Activated naive CD4-positive, alpha-beta T cell treated with anti-CD3 and anti-CD28 coated beads, Interleukin-2, amount 10 ng/mL, durations not matched to agents 5 hours and 36 hours (primary cell): ENCODE data around the gene COX6B2. TPM values are rescaled to one million over a fixed set of nuclear protein-coding genes. Genes with fewer than 3 reads are reported as not detected.

Source experiments
- total RNA-seq, 2 experiments: library from RNA; stranded (reverse); gene quantifications; one replicate each; pipeline ENCODE4 v1.2.3, GENCODE V29; 2021

Gene COX6B2, protein sequence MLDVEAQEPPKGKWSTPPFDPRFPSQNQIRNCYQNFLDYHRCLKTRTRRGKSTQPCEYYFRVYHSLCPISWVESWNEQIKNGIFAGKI
- total RNA-seq, result under 1 TPM in 1 of 2 experiments, not detected in 1; 0.14 TPM

DNA sequence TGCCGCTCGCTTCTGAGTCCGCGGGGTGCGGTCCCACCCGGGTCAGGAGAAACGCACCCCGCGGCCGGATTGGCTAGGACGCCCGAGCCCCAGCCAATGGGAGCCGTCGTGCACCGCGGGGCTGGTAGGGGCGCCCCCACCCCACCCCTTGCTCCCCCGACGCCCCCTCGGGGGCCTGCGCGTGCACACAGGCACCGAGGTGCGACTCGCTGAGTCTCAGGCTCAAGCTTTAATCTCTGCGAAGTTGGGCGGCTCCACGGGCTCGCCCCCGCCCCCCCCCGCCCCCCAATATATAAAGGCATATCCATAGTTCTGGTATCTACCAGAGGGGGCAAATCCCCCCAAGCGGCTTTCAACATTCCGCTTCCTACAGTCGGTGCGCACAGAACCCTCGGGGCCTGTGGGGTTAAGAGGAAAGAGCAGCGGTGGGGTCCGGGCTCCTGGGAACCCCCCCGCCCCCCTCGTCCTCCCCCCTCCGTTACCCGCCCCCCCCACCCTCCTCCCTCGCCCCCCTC is at the start of gene COX6B2:
TSS of gene COX6B2 (minus strand) at position 22 of the 515 bp plus-strand sequence. CDS start 198 bp downstream, outside the sequence.

DNA sequence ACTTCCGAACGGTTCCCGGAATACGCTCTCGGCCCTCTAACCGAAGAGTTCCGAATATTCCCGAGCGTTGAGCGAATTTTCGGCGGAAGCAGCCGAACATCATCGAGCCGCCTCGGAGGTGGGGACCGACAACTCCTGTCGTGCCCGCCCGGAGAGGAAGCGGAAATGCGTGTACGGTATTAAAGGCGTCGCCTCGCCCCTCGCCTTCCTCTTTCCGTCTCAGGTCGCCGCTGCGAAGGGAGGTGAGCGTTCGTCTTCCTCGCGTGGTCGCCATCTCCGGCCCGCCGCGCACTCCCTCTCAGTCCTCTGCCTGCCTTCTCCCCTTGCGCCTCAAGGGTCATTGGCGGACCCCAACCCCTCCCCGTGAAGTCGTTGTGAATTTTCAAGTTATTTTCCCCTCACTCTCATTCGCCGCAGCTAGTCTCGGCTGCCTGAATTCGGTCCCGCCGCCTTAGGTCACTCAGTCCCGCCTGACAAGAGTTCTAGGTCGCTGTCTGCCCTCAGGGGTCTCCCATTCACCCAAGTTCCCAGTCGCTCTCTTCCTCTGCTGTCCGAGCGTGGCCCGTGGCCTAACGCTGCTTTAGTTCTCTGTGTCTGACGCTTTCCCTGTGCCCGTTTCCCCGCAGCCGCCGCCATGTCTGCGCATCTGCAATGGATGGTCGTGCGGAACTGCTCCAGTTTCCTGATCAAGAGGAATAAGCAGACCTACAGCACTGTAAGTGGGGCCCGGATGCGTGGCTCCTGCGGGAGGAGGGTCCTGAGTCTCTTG is 31.4 kb upstream of the COX6B2 start, which contains the start of gene RPL28:
TSS of gene RPL28 (plus strand) at position 209 of the 769 bp plus-strand sequence. CDS start at position 635, 426 bp downstream.

DNA sequence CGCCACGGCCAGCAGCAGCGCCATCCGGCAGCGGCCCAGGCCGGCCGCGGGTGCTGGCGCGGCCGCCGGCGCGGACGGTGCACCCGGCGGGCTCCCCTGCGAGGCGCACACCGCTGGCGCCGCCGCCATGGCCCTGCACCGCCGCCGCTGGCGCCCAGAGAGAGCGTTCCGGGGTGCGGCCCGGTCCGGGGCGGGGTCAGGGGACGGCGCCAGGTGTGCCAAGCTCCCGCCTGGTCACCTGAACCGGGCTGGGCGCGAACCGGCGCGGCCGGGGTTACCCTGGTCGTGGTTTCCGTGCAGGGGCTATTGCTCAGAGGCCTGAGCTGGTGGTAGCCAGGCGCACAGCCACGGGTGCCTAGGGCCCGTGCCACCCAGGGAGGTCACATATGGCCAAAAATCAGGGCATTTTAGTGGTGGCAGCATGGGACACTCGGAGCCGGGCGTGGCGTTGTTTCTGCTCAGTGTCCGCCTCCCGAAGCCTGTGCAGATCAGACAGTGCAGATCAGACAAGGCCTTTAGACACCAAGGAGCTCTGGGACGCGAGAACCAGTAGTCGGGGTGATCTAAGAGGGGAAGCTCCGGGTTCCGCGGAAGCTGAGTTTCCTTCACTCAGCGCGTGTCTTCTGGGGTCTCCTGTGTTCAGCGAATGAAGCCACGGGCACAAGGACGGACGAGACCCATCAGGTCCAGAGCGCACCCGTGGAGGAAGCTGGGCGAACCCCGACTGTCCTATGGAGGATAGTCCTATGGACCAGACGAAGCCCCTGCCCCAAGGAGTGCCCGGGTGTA is 29.8 kb upstream of the COX6B2 start, which contains the start of gene TMEM238:
TSS of gene TMEM238 (minus strand) at position 162 of the 789 bp plus-strand sequence. CDS start at position 129, 33 bp downstream.

DNA sequence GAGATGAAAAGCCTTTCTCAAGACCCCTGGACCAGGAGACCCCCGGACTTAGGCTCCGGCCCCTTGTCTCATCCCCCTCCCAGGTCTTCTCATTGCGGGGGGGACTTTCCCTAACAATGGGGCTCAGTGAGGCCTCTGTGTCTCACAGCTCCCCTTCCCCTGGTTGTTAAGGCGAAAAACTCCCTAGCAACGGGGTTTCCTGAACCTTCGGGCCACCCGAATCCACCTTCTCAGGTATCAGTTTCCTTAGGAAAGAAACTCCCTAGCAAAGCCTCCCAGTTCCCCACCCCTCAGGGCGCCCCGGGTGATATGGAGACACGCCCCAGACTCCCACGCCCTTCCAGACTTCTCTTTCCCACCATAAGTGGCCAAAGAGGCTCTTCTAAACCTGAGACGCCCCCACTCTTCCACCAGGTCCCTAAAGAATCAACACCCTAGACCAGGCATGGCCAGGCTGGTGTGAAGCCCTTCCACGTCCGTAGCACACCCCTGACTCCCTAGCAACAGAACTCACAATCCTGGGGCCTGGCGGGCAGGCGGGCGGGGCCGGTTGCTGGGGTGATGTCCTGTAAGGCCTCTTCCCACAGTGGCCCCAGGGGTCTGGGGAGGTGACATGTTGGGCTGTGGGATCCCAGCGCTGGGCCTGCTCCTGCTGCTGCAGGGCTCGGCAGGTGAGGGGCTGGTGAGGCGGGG is 21.9 kb upstream of the COX6B2 start, which contains the start of gene TMEM190:
TSS of gene TMEM190 (plus strand) at position 586 of the 693 bp plus-strand sequence. CDS start at position 614, 28 bp downstream.

DNA sequence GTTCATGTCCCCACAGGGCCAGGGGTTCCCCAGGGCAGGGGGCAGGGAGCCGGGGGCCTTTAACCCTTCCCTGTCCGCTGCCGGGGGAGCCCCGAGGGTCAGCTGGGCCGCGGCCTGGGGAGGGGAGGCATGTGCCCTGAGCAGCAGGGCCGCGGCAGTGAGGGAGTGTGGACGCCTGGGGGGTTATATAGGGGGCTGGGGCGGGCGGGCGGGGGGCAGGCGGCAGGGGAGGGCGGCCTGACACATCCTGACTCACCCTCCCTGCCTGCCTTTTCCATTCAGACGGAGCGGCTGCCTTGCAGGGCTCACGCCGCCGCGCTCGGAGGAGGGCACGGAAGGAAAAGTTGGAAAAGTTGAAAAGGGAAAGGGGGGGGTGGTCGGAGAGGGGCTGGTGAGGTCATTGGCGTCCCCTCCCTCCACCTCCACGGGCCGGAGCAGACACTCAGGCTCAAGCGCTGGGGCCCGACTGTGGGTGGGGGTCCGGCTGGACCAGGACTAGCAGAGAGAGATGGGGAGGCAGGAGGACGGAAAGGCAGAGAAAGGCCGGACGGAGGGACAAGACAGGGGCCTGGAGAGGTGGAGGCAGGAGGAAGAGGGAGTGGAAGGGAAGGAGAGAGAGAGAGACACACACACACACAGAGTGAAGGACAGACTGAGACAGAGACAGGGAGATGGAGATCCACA is 15.9 kb upstream of the COX6B2 start, which contains the start of gene IL11:
TSS of gene IL11 (minus strand) at position 159 of the 684 bp plus-strand sequence. CDS start at position 6, 153 bp downstream.

DNA sequence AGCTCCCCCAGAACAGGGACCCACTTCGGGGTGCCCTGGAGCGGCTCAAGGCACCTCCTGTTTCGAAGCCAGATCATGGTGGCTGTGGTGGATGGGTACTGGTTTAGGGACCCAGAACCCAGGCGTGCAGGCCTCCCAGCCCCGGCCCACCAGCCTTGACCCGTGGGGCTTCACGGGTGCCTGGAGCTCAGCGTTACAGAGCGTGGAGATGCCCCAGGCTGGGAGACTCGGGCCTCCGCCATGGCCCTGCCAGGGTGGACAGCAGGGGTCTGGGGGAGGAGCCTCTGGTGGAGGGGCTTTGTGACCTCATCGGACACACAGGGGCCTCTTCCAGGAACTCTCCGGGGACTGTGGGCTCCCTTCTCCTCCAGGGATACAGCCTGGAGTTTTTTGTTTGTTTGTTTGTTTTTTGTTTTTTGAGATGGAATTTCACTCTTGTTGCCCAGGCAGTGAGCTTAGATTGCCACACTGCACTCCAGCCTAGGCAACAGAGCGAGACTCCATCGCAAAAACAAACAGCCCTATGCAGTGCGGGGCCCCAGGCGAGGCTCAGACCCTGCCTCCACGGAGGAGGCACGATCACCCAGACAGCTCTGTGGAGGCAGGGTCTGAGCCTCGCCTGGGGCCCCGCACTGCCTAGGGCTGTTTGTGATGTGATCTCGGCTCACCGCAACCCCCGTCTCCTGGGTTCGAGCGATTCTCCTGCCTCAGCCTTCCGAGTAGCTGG is 8.6 kb upstream of the COX6B2 start, which contains the start of gene GARIN5B:
TSS of gene GARIN5B (minus strand) at position 271 of the 727 bp plus-strand sequence. CDS start at position 77, 194 bp downstream.

DNA sequence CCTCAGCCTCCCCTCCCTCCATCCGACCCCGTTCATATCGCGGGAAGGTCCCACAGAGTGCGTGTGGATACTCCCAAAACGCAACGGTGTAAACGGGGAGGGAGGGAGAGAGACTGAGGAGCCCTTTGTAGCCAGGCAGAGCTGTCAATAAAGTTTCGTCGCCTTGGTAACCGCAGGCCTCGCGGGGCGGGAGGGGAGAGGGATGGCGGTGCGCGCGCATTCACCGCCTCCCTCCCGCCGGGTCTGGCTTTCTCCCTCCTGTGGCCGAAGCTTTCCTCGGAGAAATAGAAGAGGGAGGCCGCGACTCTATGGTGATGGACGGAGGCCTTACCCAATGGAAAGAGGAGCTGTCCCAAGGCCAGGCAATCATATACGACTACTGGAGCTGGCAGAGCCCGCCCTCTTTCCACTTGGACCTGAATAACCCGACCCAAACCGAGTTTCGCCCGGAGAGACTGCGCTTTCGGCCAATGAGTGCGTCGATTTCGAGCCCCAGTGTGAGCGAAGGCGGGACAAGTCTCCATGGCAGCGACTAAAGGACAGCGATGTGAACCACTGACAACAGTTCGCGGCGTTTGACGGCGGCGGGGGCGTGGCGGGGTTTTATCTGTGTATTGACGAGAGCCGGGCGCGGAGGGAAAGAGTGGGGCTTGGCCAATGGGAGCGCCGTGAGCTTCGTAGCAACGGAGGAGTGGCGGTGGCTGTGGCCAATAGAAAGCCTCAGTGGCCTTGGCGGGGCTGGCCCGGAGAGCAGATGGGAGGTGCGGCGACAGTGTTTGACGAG is 15.2 kb downstream of the COX6B2 start, which contains the start of gene KMT5C:
TSS of gene KMT5C (plus strand) at position 772 of the 784 bp plus-strand sequence. CDS start 2,061 bp downstream, outside the sequence.

DNA sequence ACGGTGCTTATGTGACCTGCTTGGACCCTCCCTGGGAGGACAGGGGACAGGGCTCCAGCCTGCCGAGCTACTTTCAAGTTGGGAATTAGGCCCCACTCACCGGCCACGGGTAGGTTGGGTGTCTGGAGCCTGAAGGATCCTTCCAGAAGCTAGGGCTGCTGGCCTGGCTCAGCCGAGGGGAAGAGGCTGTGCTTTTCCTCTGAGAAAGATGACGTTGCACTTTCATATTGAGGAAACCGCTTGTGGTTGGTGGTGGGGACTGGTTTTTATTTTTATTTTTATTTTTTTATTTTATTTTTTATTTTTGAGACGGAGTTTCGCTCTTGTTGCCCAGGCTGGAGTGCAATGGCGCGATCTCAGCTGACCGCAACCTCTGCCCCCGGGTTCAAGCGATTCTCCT is 29.3 kb downstream of the COX6B2 start, which contains the start of gene TMEM150B:
TSS of gene TMEM150B (minus strand) at position 170 of the 400 bp plus-strand sequence. CDS start 4,305 bp downstream, outside the sequence.

Other genes starting within 250 kb of the COX6B2 start
- 100 to 1,000 TPM; 135 to 141 TPM for gene PPP1R12C, start 237.1 kb downstream of the COX6B2 start, total RNA-seq
- gene TNNT1, start 205.5 kb downstream of the COX6B2 start, total RNA-seq, result not detected
- not detected for gene TNNI3, start 197.0 kb downstream of the COX6B2 start, total RNA-seq
- gene DNAAF3, start 188.1 kb downstream of the COX6B2 start, total RNA-seq, result not detected
- not detected for gene SYT5, start 174.4 kb downstream of the COX6B2 start, total RNA-seq
- gene PTPRH, start 145.2 kb downstream of the COX6B2 start, total RNA-seq, result not detected
- 10 to 100 TPM; 11.7 to 14.0 TPM for gene TMEM86B, start 126.0 kb downstream of the COX6B2 start, total RNA-seq
- 100 to 1,000 TPM; 179 to 181 TPM for gene PPP6R1, start 95.7 kb downstream of the COX6B2 start, total RNA-seq
- gene HSPBP1, start 74.6 kb downstream of the COX6B2 start, total RNA-seq, result 10 to 100 TPM; 23.0 to 25.5 TPM
- gene BRSK1, start 70.7 kb downstream of the COX6B2 start, total RNA-seq, result 1 to 10 TPM; 4.0 to 5.9 TPM
- gene TMEM150B, start 29.4 kb downstream of the COX6B2 start, total RNA-seq, result under 1 TPM in 1 of 2 experiments, not detected in 1; 0.29 TPM
- 10 to 100 TPM; 24.2 to 25.6 TPM for gene KMT5C, start 14.8 kb downstream of the COX6B2 start, total RNA-seq
- not detected for gene GARIN5B, start 8.5 kb upstream of the COX6B2 start, total RNA-seq
- gene IL11, start 15.7 kb upstream of the COX6B2 start, total RNA-seq, result under 1 TPM; 0.15 to 0.29 TPM
- gene TMEM190, start 22.1 kb upstream of the COX6B2 start, total RNA-seq, result not detected
- gene TMEM238, start 29.6 kb upstream of the COX6B2 start, total RNA-seq, result 10 to 100 TPM; 28.2 to 31.1 TPM
- 1,000 to 10,000 TPM; 3,962 to 3,998 TPM for gene RPL28, start 31.2 kb upstream of the COX6B2 start, total RNA-seq
- 100 to 1,000 TPM; 146 to 148 TPM for gene UBE2S, start 53.1 kb upstream of the COX6B2 start, total RNA-seq
- gene SHISA7, start 88.6 kb upstream of the COX6B2 start, total RNA-seq, result not detected
- 10 to 100 TPM; 15.7 to 16.6 TPM for gene ISOC2, start 106.9 kb upstream of the COX6B2 start, total RNA-seq
- not detected for gene C19orf85, start 110.0 kb upstream of the COX6B2 start, total RNA-seq
- gene ZNF628, start 121.9 kb upstream of the COX6B2 start, total RNA-seq, result 10 to 100 TPM in 1 of 2 experiments, 1 to 10 TPM in 1; 8.2 to 11.3 TPM
- gene NAT14, start 130.5 kb upstream of the COX6B2 start, total RNA-seq, result 1 to 10 TPM; 8.7 to 8.8 TPM
- under 1 TPM; 0.12 to 0.53 TPM for gene SSC5D, start 133.7 kb upstream of the COX6B2 start, total RNA-seq
- gene SBK2, start 182.4 kb upstream of the COX6B2 start, total RNA-seq, result not detected
- gene SBK3, start 190.8 kb upstream of the COX6B2 start, total RNA-seq, result not detected
- 1 to 10 TPM; 6.4 to 7.8 TPM for gene ZNF579, start 226.1 kb upstream of the COX6B2 start, total RNA-seq
- gene FIZ1, start 244.8 kb upstream of the COX6B2 start, total RNA-seq, result 10 to 100 TPM; 14.7 to 16.3 TPM
- gene ZNF524, start 245.6 kb upstream of the COX6B2 start, total RNA-seq, result 10 to 100 TPM; 33.7 to 35.0 TPM